Transverse colon (tissue), 4 donors: Measurements from ENCODE around the gene BACH1. TPM values are rescaled to one million over a fixed set of nuclear protein-coding genes. Genes with fewer than 3 reads are reported as not detected.
"Not testable (repeated sequence)": the region's sequence is repeated elsewhere in the genome, so short reads cannot be mapped to it uniquely, and the experiment has no call there.

Experiments
- DNase-seq: peaks from one replicate; pipeline ENCODE4 v3.0.0-alpha.2; 2019
- H3K27ac ChIP-seq, 4 donors: fragments of 200-600 bp; sonication (generic); 2 replicates each; pipeline ENCODE4 v1.5.1; 2016 to 2018; ENCODE audit warnings: inconsistent platforms in 4 of 4
- H3K27me3 ChIP-seq: fragments of 200-600 bp; sonication (generic); 2 replicates; pipeline ENCODE4 v1.5.1; 2017; ENCODE audit warnings: inconsistent platforms
- H3K36me3 ChIP-seq, 4 donors: fragments of 200-600 bp; sonication (generic); 2 replicates each; pipeline ENCODE4 v1.5.1; 2017 to 2019; ENCODE audit warnings: inconsistent platforms in 4 of 4
- H3K4me1 ChIP-seq, 4 donors: fragments of 200-600 bp; sonication (generic); 2 replicates each; pipeline ENCODE4 v1.5.1; 2017 to 2020; ENCODE audit warnings: inconsistent platforms in 4 of 4
- H3K4me3 ChIP-seq, 4 donors: fragments of 200-600 bp; sonication (generic); 1 replicate in 1 of 4; 2 replicates in 3 of 4; pipeline versions ENCODE4 v1.5.1 to v1.6.1; 2017 to 2019; ENCODE audit warnings: inconsistent platforms in 4 of 4
- H3K9me3 ChIP-seq, 2 donors: fragments of 200-600 bp; sonication (generic); 2 replicates each; pipeline ENCODE4 v1.5.1; 2017 to 2019; ENCODE audit warnings: inconsistent platforms in 2 of 2
- EP300 ChIP-seq: sonication (generic); formaldehyde crosslinking; IDR thresholded peaks from one replicate; pipeline ENCODE4 v1.6.1; 2017; ENCODE audit warnings: antibody characterized with exemption, low read depth
- POLR2A ChIP-seq: fragments of 450-650 bp; IDR thresholded peaks from one replicate; pipeline ENCODE4 v1.6.1; 2016; ENCODE audit warnings: antibody characterized with exemption, mild to moderate bottlenecking, moderate library complexity
- POLR2AphosphoS5 ChIP-seq, 3 donors: sonication (generic); formaldehyde crosslinking; IDR thresholded peaks; one replicate each; pipeline ENCODE4 v1.6.1; 2016; ENCODE audit warnings: antibody characterized with exemption in 3 of 3
- WGBS, 2 donors: methylation state at CpG; one replicate each; pipeline ENCODE4 v1.1.5; 2018; ENCODE audit warnings: low coverage in 1 of 2; 5-methylcytosine and 5-hydroxymethylcytosine counted together
- in situ Hi-C, 4 donors: fragments of 200-750 bp; cut with MboI; loops; one replicate each; pipeline versions ENCODE4 v1.15.0 to v1.15.1; 2017; ENCODE audit warnings: low sequenced_read_pairs in 3 of 4, low pct_ligation_motif_present in 1 of 4, low pct_unique_long_range_greater_than_20kb in 1 of 4
- intact Hi-C: fragments of 100-400 bp; cut with DNase I; formaldehyde crosslinking; loops from one replicate; pipeline ENCODE4 v1.15.1; 2023; ENCODE audit warnings: low total_unique reads
- total RNA-seq, 4 donors: library from RNA; depleted of rRNA; stranded (reverse); fragments of >200 nt; gene quantifications; one replicate each; pipeline ENCODE4 v1.1.0, GENCODE V29; 2016
- TF ChIP-seq, protein P1 (sequence below), 5 experiments: fragments of 200-600 bp in 3 of 5; fragments of 450-650 bp in 2 of 5; sonication (generic) in 3 of 5; IDR thresholded peaks; 1 replicate in 2 of 5; 2 replicates in 3 of 5; pipeline ENCODE4 v1.5.1; 2016 to 2017; ENCODE audit warnings: antibody characterized with exemption in 5 of 5, inconsistent platforms in 3 of 5, mild to moderate bottlenecking in 2 of 5, moderate library complexity in 1 of 5

BACH1 gene
- total RNA-seq, 4 donors from 2014 or later: 31.8 to 92.1 (median 42.0) TPM

DNA sequence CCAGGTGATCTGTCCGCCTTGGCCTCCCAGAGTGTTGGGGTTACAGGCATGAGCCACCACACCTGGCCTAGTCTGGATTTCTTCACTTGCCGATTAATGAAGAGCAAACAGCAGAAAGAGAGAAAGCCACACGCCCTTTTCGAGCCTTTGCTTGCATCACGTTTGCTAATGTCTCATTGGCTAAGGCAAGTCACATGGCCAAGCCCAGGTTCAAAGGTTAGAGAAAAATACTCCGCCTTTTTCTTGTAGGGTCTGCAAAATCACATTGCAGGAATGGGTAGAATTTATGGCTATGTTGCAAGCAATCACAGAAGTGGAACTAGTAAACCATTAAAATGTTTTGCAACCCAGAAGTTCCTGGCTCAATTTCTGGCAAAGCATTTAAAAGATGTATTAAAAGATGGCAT is 26.8 kb upstream of the BACH1 start:
- in situ Hi-C loops (no loop called here), intact Hi-C loops (no loop called here)
- Histone ChIP-seq H3K36me3 (no peaks in the 10 kb centered on the region), H3K9me3 (no peaks in the 10 kb centered on the region), H3K4me3 (no peak overlapping the region), H3K27ac (no peak overlapping the region), H3K4me1 (peaks cover 0 to 8% (median 3%) of the 10 kb centered on the region in 4 donors), H3K27me3 (no peaks in the 10 kb centered on the region)
- 81 to 100% methylated on average over 2 to 6 of the region's 6 CpGs for WGBS, 2 donors
- TF ChIP-seq POLR2AphosphoS5 (IDR thresholded peaks at IDR 0.05) (no peak), POLR2A (no peak), EP300 (no peak)
- TF ChIP-seq, protein P1, sequence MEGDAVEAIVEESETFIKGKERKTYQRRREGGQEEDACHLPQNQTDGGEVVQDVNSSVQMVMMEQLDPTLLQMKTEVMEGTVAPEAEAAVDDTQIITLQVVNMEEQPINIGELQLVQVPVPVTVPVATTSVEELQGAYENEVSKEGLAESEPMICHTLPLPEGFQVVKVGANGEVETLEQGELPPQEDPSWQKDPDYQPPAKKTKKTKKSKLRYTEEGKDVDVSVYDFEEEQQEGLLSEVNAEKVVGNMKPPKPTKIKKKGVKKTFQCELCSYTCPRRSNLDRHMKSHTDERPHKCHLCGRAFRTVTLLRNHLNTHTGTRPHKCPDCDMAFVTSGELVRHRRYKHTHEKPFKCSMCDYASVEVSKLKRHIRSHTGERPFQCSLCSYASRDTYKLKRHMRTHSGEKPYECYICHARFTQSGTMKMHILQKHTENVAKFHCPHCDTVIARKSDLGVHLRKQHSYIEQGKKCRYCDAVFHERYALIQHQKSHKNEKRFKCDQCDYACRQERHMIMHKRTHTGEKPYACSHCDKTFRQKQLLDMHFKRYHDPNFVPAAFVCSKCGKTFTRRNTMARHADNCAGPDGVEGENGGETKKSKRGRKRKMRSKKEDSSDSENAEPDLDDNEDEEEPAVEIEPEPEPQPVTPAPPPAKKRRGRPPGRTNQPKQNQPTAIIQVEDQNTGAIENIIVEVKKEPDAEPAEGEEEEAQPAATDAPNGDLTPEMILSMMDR (IDR thresholded peaks at IDR 0.05): no peak
- DNase-seq: no peak

DNA sequence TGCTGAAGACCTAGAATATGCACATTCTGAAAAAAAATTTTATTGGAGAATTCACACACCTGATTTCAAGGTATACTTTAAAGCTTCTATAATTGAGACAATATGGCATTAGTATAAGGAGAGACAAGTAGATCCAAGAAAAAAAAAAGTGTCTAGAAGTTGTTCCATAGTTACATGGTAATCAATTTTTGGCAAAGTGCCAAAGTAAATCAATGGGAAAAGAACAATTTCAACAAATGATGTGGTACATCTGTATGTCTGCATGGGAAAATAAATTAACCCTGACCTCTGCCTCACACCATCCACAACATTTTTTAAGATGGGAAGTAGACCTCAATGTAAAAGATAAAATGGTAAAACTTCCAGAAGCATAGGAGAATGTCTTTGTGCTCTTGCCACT is 21.3 kb upstream of the BACH1 start:
- H3K9me3 ChIP-seq: no peaks in the 10 kb centered on the region
- H3K4me1 ChIP-seq: no peaks in the 10 kb centered on the region
- no peaks in the 10 kb centered on the region for H3K36me3 ChIP-seq
- intact Hi-C loops: no loop called here
- no peaks in the 10 kb centered on the region for H3K27me3 ChIP-seq
- in situ Hi-C loops: no loop called here
- no peak for TF ChIP-seq POLR2A
- no peak for TF ChIP-seq POLR2AphosphoS5 (IDR thresholded peaks at IDR 0.05)
- no peak for TF ChIP-seq EP300
- TF ChIP-seq, protein P1 (IDR thresholded peaks at IDR 0.05): no peak
- no peak overlapping the region for H3K4me3 ChIP-seq
- DNase-seq: no peak
- H3K27ac ChIP-seq: no peak overlapping the region

DNA sequence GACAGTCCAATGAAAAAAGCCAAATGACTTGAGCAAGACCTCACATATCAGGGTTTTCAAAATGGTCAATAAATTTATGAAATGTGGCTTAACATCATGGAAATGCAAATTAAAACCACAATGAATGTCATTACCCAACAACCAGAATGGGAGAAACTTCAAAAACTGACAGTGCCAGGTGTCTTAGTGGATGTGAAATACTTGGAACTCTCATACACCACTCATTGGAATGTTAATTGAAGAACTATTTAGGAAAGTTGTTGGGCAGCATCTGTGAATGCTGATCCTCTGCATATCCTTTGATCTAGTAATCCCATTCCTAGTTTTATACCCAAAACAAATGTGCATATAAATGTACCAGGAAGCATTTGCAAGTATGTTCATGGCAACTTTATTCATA is 19.2 kb upstream of the BACH1 start:
- intact Hi-C loops: no loop called here

DNA sequence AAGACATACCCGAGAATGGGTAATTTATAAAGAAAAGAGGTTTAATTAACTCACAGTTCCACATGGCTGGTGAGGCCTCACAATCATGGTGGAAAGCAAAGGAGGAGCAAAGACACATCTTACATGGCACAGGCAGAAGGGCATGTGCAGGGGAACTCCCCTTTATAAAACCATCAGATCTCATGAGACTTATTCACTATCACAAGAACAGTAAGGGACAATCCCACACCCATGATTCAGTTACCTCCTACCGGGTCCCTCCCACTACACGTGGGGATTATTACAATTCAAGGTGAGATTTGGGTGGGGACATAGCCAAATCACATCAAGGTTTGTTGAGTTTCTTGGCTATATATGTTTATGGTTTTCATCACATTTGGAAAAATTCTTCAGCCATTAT is 16.9 kb upstream of the BACH1 start:
- H3K4me1 ChIP-seq, H3K9me3 ChIP-seq, H3K27ac ChIP-seq, in situ Hi-C loops, H3K36me3 ChIP-seq, H3K4me3 ChIP-seq, H3K27me3 ChIP-seq, DNase-seq: not testable (repeated sequence)
- 69 to 100% methylated on average over 1 to 3 of the region's 3 CpGs for WGBS, 2 donors
- intact Hi-C loops: loop anchor here (2.0 kb wide), 1 partner anchor 73 kb away; no protein-coding TSS in a partner anchor

More for the DNA sequence above, 19.2 kb upstream of the BACH1 start:
- Histone ChIP-seq H3K4me3 (no peak overlapping the region), H3K4me1 (no peaks in the 10 kb centered on the region), H3K27me3 (no peaks in the 10 kb centered on the region), H3K27ac (no peak overlapping the region), H3K9me3 (no peaks in the 10 kb centered on the region), H3K36me3 (no peaks in the 10 kb centered on the region)
- in situ Hi-C loops: no loop called here
- no peak for TF ChIP-seq POLR2AphosphoS5 (IDR thresholded peaks at IDR 0.05)
- TF ChIP-seq, protein P1 (IDR thresholded peaks at IDR 0.05): no peak
- no peak for TF ChIP-seq POLR2A
- no peak for TF ChIP-seq EP300
- no peak for DNase-seq

DNA sequence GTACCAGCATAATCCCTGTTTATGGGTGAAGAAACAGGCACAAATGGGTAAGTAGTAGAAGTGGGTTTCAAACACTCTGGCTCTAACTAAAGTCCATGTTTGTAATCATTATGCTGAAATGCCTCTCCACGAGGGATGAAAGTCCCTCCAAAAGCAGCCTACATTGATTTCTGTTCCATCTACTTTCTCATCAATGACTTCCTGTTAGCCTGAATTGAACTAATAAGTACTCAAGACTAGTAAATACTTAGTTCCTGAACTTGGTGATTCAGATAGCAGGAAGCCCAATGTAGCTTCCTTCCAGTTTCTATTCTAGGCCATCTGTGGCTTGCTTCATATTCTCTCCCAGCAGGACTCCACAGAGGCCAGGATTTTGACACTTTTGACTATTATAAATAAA is 11.3 kb upstream of the BACH1 start:
- Histone ChIP-seq H3K4me3 (no peak overlapping the region), H3K9me3 (no peaks in the 10 kb centered on the region), H3K27ac (no peak overlapping the region), H3K4me1 (peaks cover 0 to 11% (median 0%) of the 10 kb centered on the region in 4 donors), H3K36me3 (no peaks in the 10 kb centered on the region), H3K27me3 (no peaks in the 10 kb centered on the region)
- WGBS, 2 donors: 40% methylated on average over 1 of the region's 1 CpG; no CpG with 5 or more reads in 1 of the 2 donors
- TF ChIP-seq, protein P1 (IDR thresholded peaks at IDR 0.05): no peak
- TF ChIP-seq POLR2AphosphoS5 (IDR thresholded peaks at IDR 0.05): no peak
- TF ChIP-seq POLR2A: no peak
- no peak for TF ChIP-seq EP300
- no peak for DNase-seq
- in situ Hi-C loops: loop anchor here in 1 of 4 donors (5.0 kb wide), 1 partner anchor 65 kb away; no protein-coding TSS in a partner anchor
- intact Hi-C loops: no loop called here
